B cell (primary cell): ENCODE results near the gene TTLL10. TPM values are rescaled to one million over a fixed set of nuclear protein-coding genes. Genes with fewer than 3 reads are reported as not detected.

ENCODE experiments used
- ATAC-seq: fragments of 200-7000 bp; cut with Tn5 transposase; one replicate; pipeline ENCODE4 v1.10.0; 2021; ENCODE audit warnings: low read depth, mild to moderate bottlenecking, moderate number of reproducible peaks, moderate library complexity
- CTCF ChIA-PET: fragments of 350-600 bp; sonication (Branson Sonifier 250); formaldehyde crosslinking; loops from one replicate; lab custom pipeline; 2021; ENCODE audit warnings: antibody characterized with exemption, inconsistent platforms; lab: Charles Lee
- POLR2A ChIA-PET: fragments of 350-600 bp; sonication (Branson Sonifier 250); formaldehyde crosslinking; loops from one replicate; lab custom pipeline; 2021; ENCODE audit warnings: antibody characterized with exemption; lab: Charles Lee
- DNase-seq: peaks from one replicate; pipeline ENCODE4 v3.0.0; 2013
- H2AFZ ChIP-seq: 2 replicates; pipeline ENCODE4 v1.6.1; 2012; ENCODE audit warnings: mild to moderate bottlenecking, low read depth, low read length; ENCODE audit not compliant: insufficient read depth, poor library complexity, severe bottlenecking
- H3K27ac ChIP-seq, 2 donors: 1 replicate in 1 of 2; 2 replicates in 1 of 2; pipeline ENCODE4 v1.5.1; 2012 to 2013; ENCODE audit warnings: low read length in 2 of 2, mild to moderate bottlenecking in 2 of 2, moderate library complexity in 1 of 2
- H3K27me3 ChIP-seq, 4 experiments: fragments of 200-600 bp in 1 of 4; sonication (generic) in 1 of 4; replicated peaks in 1 of 4; 1 replicate in 2 of 4; 2 replicates in 2 of 4; pipeline versions ENCODE4 v1.6.1 to v1.7.0; 2013 to 2016; ENCODE audit warnings: low read length in 3 of 4, mild to moderate bottlenecking in 2 of 4, mixed read lengths in 1 of 4, moderate library complexity in 1 of 4; ENCODE audit not compliant: insufficient read depth in 4 of 4, control insufficient read depth in 3 of 4; ENCODE audit errors: control extremely low read depth in 1 of 4
- H3K36me3 ChIP-seq, 2 experiments: replicated peaks in 1 of 2; 1 replicate in 1 of 2; 2 replicates in 1 of 2; pipeline versions ENCODE4 v1.6.1 to v1.7.1; 2013; ENCODE audit warnings: low read length in 1 of 2; ENCODE audit not compliant: insufficient read depth in 2 of 2, control insufficient read depth in 1 of 2; ENCODE audit errors: control extremely low read depth in 1 of 2, extremely low read depth in 1 of 2
- H3K4me1 ChIP-seq, 2 donors: fragments of 200-600 bp in 1 of 2; sonication (generic) in 1 of 2; 1 replicate in 1 of 2; 2 replicates in 1 of 2; pipeline versions ENCODE4 v1.5.1 to v1.6.1; 2013 to 2017; ENCODE audit warnings: low read length in 2 of 2; ENCODE audit not compliant: control insufficient read depth in 2 of 2, insufficient read depth in 2 of 2
- H3K4me2 ChIP-seq: replicated peaks from 2 replicates; pipeline ENCODE3; 2012; ENCODE audit warnings: mild to moderate bottlenecking, low read depth, low read length; ENCODE audit not compliant: poor library complexity, severe bottlenecking
- H3K4me3 ChIP-seq, 5 experiments: fragments of 200-600 bp in 1 of 5; sonication (generic) in 1 of 5; 1 replicate in 3 of 5; 2 replicates in 2 of 5; pipeline versions ENCODE4 v1.5.1 to v1.7.0; 2011 to 2016; ENCODE audit warnings: low read length in 4 of 5, mild to moderate bottlenecking in 4 of 5, low read depth in 2 of 5, control low read depth in 1 of 5, moderate library complexity in 1 of 5; ENCODE audit not compliant: insufficient read depth in 1 of 5; ENCODE audit errors: control extremely low read depth in 1 of 5, extremely low read depth in 1 of 5
- H3K79me2 ChIP-seq: fragments of 200-600 bp; sonication (generic); one replicate; pipeline ENCODE4 v1.6.0; 2016; ENCODE audit warnings: low read length; ENCODE audit not compliant: control insufficient read depth, insufficient read depth
- H3K9ac ChIP-seq: fragments of 200-600 bp; sonication (generic); 2 replicates; pipeline ENCODE4 v1.6.1; 2017; ENCODE audit warnings: mild to moderate bottlenecking, low read length, moderate library complexity
- H3K9me3 ChIP-seq, 3 donors: one replicate each; pipeline versions ENCODE4 v1.6.1 to v1.7.1; 2013; ENCODE audit warnings: low read length in 2 of 3; ENCODE audit not compliant: control insufficient read depth in 2 of 3, insufficient read depth in 1 of 3; ENCODE audit errors: control extremely low read depth in 1 of 3
- H4K20me1 ChIP-seq: 2 replicates; pipeline ENCODE4 v1.6.0; 2012; ENCODE audit warnings: mild to moderate bottlenecking, low read length; ENCODE audit not compliant: insufficient read depth, control insufficient read depth, poor library complexity, severe bottlenecking
- H3K27ac Mint-ChIP-seq: one replicate; pipeline ENCODE4 v1.8.0; 2021; ENCODE audit warnings: mixed read lengths
- H3K27me3 Mint-ChIP-seq: one replicate; pipeline ENCODE4 v1.8.0; 2021; ENCODE audit warnings: mixed read lengths
- H3K4me1 Mint-ChIP-seq: one replicate; pipeline ENCODE4 v1.8.0; 2021; ENCODE audit warnings: mixed read lengths
- H3K4me3 Mint-ChIP-seq: one replicate; pipeline ENCODE4 v1.8.0; 2021; ENCODE audit warnings: mixed read lengths
- H3K9me3 Mint-ChIP-seq: one replicate; pipeline ENCODE4 v1.8.0; 2022; ENCODE audit warnings: mixed read lengths; ENCODE audit not compliant: insufficient read depth
- CTCF ChIP-seq: fragments of 200-600 bp; IDR thresholded peaks from one replicate; pipeline ENCODE4 v1.8.0; 2022; ENCODE audit warnings: antibody characterized with exemption, mild to moderate bottlenecking
- EZH2 ChIP-seq: IDR thresholded peaks from 2 replicates; pipeline ENCODE4 v1.6.1; 2012; ENCODE audit warnings: borderline replicate concordance, low read depth, mild to moderate bottlenecking, moderate library complexity, low read length; ENCODE audit not compliant: insufficient read depth, poor library complexity, severe bottlenecking
- WGBS: methylation state at CpG from one replicate; pipeline ENCODE4 v1.1.5; 2013; ENCODE audit warnings: missing lambda C conversion rate; ENCODE audit not compliant: insufficient coverage; 5-methylcytosine and 5-hydroxymethylcytosine counted together
- intact Hi-C: fragments of 100-400 bp; cut with micrococcal nuclease; formaldehyde crosslinking; loops from one replicate; pipeline ENCODE4 v1.10.0; 2022
- polyA plus RNA-seq: library from polyadenylated mRNA; depleted of rRNA; stranded (reverse); fragments of >200 nt; gene quantifications from 2 replicates; pipeline ENCODE4 v1.2.3, GENCODE V29; 2012
- total RNA-seq, 2 donors: library from RNA; stranded (reverse); fragments of 120-200 nt in 1 of 2; gene quantifications; 1 replicate in 1 of 2; 2 replicates in 1 of 2; pipeline versions ENCODE4 v1.2.3 to v1.2.4, GENCODE V29; 2013 to 2022

The TTLL10 gene
- total and polyA plus RNA-seq, 2 donors (not counting 1 experiment from before 2014, with no cell fraction given) = 0.37 to 0.45 TPM

GRCh38 chr1:1217621-1218523 lies 44.2 kb downstream of the TTLL10 start:
- ChIA-PET CTCF (interaction anchor here (0.5 to 1.8 kb wide), 2 partner anchors 34 to 96 kb away, joined by 4 to 5 read pairs; no protein-coding TSS in a partner anchor), POLR2A (no interaction called here)
- no peak overlapping the region for H3K4me2 ChIP-seq
- H3K9me3 Mint-ChIP-seq = no peaks in the 10 kb centered on the region
- no peak for ATAC-seq
- H3K4me3 Mint-ChIP-seq = no peak overlapping the region
- H3K27ac ChIP-seq = no peak overlapping the region
- 93% methylated on average over 52 of the region's 52 CpGs for WGBS
- peaks cover 0 to 5% (median 3%) of the 10 kb centered on the region in 4 experiments for H3K27me3 ChIP-seq
- no peak for DNase-seq
- H3K79me2 ChIP-seq = peaks cover 11% of the 10 kb centered on the region
- H3K27ac Mint-ChIP-seq = no peak overlapping the region
- H2AFZ ChIP-seq = no peak overlapping the region
- no peak overlapping the region for H3K9ac ChIP-seq
- intact Hi-C loops = no loop called here
- H3K9me3 ChIP-seq = peaks cover 0 to 11% (median 0%) of the 10 kb centered on the region in 3 donors
- H4K20me1 ChIP-seq = peaks cover 56% of the 10 kb centered on the region
- H3K36me3 ChIP-seq = peaks cover 0 to 51% of the 10 kb centered on the region in 2 experiments
- peaks cover 26 to 27% of the 10 kb centered on the region in 2 donors for H3K4me1 ChIP-seq
- TF ChIP-seq EZH2 (no peak), CTCF (no peak)
- no peak overlapping the region for H3K4me3 ChIP-seq
- H3K27me3 Mint-ChIP-seq = no peaks in the 10 kb centered on the region
- peaks cover 22% of the 10 kb centered on the region for H3K4me1 Mint-ChIP-seq
